Embryonic facial prominence (tissue), 1 donor: ENCODE data around the gene DGKQ.
"Not testable (repeated sequence)": the region's sequence is repeated elsewhere in the genome, so short reads cannot be mapped to it uniquely, and the experiment has no call there.

Experiments
- DNase-seq: peaks from one replicate; pipeline ENCODE4 v3.0.0-alpha.2; 2016; ENCODE audit errors: extremely low spot score

Gene DGKQ

DNA sequence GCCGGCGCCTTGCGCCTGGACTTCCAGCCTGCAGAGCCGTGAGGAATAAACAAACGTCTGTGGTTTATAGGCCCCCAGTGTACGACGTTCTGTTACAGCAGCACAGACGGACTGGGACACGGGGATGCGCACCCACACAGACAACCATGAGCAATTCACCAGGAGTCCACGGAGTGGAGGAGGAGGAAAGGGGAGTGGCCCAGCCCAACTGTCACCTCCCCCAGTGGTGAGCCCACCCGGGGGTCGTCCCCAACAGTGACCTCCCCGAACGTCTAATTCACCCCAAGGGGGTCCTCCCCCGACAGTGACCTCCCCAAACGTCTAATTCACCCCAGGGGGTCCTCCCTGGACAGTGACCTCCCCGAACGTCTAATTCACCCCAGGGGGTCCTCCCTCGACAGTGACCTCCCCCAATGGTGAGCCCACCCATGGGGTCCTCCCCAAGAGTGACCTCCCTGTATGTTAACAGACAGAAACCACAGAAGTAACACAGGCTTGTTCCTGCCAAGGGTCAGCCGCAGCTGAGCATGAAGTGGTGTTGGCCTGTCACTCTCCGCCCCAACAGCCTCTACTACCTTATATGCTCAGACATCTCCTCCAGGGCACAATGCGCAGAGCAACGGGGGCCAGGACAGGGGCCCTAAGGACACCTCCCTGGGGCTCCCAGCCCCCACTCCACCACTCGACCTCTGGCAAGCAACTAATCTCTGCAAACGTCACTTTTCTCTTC lies 47.4 kb downstream of the DGKQ start:
- DNase-seq, result no peak

- DNase-seq, result no peak
These were observed 48.2 kb downstream of the DGKQ start for GRCh38 chr4:925171-925570.

GRCh38 chr4:924107-925096 lies 49.0 kb downstream of the DGKQ start:
- no peak for DNase-seq

DNA sequence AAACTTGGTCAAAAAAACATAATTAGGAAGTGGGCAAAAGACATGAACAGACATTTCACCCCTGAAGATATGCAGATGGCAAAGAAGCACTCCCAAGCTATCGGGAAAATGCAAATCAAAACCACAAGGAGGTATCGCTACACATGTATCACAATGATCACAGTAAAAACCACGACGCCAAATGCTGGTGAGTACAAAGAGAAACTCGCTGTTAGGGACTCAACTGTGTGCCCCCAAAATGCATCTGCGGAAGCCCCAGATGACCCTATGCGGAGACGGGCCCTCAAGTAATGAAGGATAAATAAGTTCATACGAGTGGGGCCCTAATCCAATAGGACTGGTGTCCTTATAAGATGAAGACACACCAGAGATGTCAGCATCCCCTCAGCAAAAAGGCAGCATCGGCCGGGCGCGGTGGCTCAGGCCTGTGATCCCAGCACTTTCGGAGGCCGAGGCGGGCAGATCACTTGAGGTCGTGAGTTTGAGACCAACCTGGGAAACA lies 51.5 kb downstream of the DGKQ start:
- DNase-seq, result no peak

DNA sequence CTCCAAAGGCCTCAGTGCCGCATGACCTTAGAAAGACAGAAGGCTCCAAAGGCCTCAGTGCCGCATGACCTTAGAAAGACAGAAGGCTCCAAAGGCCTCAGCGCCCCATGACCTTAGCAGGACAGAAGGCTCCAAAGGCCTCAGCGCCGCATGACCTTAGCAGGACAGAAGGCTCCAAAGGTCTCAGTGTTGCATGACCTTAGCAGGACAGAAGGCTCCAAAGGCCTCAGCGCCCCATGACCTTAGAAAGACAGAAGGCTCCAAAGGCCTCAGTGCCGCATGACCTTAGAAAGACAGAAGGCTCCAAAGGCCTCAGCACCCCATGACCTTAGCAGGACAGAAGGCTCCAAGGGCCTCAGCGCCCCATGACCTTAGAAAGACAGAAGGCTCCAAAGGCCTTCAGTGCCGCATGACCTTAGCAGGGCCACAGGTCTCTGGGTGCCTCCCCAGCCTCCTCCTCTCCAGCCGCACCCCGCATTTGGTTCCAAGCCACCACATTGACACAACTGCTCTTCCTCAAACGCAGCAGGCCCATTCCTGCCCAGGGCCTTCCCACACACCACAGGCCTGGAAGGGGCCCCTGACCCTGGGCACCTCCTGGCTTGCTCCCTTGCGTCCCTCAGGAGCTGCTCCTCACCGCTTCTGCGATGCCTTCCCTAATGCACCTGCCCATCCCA lies 54.2 kb downstream of the DGKQ start:
- not testable (repeated sequence) for DNase-seq

DNA sequence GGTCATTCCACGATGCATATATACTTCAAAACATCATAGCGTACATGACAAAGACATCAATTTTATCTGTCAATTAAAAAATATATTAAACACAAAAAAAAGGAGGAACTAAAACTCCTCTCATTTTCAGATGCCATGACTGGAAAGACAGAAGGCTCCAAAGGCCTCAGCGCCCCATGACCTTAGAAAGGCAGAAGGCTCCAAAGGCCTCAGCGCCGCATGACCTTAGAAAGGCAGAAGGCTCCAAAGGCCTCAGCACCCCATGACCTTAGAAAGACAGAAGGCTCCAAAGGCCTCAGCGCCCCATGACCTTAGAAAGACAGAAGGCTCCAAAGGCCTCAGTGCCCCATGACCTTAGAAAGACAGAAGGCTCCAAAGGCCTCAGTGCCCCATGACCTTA lies 54.8 kb downstream of the DGKQ start:
- not testable (repeated sequence) for DNase-seq

DNA sequence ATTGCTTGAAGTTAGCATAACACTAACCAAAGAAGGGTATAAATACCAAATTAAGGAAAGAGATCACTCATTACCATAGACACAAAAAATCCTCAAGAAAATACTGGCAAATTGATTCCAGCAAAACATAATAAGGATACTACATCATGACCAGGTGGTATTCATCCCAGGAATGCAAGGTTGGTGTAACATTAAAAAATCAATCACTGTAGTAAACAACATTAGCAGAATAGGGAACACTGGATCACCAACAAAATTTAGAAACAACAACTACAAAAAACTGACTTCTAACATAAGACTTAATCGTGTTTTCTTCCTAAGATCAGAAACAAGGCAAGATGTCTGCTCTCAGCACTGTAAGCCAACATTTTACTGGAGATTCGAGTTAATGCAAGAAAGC lies 55.4 kb downstream of the DGKQ start:
- DNase-seq, result no peak

DNA sequence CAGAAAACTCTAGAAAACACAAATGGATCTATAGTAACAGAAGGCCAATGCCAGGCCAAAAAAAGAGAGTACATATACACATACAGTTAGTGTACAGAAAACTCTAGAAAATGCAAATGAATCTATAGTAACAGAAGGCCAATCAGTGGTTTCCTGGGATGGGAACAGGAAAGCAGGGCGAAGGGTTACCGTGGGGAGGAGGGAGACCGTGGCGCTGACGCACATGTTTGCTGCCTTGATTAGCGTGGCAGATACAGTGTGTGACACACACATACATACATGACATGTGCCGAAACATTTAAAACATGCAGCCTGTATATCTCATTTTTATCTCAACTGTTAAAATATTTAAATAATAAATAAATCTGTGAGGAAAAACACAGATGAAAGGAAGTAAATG lies 55.9 kb downstream of the DGKQ start:
- DNase-seq, result no peak

GRCh38 chr4:915595-915994 lies 57.8 kb downstream of the DGKQ start:
- no peak for DNase-seq

GRCh38 chr4:915041-915474 lies 58.3 kb downstream of the DGKQ start:
- no peak for DNase-seq

GRCh38 chr4:914531-914930 lies 58.8 kb downstream of the DGKQ start:
- no peak for DNase-seq

DNA sequence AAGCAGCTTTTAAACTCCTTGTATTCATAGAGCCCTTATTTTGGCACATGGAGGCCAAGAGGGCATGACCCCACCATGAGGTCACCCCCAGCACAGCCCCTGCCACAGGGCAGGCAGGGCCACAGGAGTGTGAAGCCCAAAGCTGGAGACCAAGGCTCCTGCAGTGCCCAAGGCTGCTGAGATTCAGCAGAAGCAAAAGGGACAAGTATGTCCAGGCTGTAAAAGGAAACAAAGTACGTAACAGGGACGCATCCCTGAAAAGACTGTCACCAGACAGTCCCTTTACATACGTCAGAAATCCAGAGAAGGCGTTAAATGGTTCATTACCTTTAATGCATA lies 60.1 kb downstream of the DGKQ start:
- DNase-seq, result no peak

GRCh38 chr4:912548-913279 lies 60.7 kb downstream of the DGKQ start:
- no peak for DNase-seq

DNA sequence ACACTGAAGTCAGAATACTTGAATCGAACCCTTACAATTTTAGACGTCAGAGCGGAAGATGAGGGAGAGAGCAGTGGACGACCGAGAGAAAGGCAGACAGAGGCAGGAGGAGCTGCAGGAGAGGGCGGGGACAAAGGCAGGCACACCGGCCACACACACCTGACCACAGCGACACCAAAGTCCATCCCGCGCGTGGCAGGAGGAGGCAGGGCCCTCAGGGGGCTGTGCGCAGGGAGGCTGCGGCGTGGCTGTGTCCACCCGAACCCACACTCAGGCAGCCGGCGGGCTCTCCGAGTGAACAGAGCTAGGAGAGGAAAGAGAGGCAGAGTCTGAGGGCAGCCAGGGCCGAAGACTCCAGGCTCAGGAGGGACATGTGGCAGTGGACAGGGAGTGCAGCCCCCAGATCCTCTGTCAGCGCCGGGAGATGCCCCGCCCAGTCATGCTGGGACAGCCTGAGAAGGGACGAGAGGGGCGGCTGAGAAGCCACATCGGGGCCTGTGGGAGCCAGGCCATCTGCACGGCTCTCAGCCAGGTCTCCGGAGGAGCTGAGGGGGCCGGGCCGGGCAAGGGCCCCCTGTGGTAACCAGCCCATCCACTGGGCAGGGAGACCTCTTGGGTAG lies 61.4 kb downstream of the DGKQ start:
- DNase-seq, result no peak

- DNase-seq, result no peak
These were observed 62.1 kb downstream of the DGKQ start for GRCh38 chr4:911221-911751.

- no peak for DNase-seq
These were observed 62.8 kb downstream of the DGKQ start for GRCh38 chr4:910366-911091.

DNA sequence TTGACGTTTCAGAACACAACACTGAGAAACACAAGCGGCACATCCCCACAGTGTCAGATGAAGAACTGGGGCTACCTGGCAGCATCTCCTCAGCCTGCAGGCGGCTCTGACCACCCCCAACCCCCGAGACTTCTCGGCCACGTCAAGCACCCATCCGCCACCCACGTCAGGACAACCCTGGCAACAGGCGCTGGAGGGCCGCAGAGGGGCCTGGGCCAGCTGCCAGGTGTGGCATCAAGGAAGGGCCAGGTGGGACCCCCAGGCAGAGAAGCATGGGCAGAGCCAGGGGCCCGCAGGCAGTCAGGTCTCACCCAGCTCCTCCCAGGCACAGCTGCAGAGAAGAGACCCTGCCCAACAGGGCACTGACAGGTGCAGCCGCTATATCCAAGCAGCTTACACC lies 63.5 kb downstream of the DGKQ start:
- DNase-seq, result no peak

- DNase-seq, result no peak
These were observed 64.2 kb downstream of the DGKQ start for GRCh38 chr4:909131-909571.
